Measurements from ENCODE around the gene TAF5L.
"Not testable (repeated sequence)": the region's sequence is repeated elsewhere in the genome, so short reads cannot be mapped to it uniquely, and the experiment has no call there.

TAF5L gene

DNA sequence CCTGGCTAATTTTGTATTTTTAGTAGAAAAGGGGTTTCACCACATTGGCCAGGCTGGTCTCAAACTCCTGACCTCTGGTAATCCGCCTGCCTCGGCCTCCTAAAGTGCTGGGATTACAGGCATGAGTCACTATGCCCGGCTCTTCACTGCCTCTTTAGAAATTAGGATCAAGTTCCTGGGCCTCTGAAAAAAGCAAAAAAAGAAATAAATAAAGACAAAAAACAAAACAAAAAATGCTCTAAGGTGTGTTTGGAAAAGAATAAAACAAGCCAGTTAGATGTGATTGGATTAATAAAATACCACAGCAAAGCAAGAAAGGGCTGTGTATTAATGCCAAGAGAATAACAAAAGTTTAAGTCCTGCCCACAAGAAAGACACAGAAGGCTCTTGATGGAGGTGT lies 63.2 kb downstream of the TAF5L start:
- Histone ChIP-seq H3K9me3 (ENCODE audit: control insufficient read depth in 5 of 5, low read length in 5 of 5) (no peaks in the 10 kb centered on the region), H3K27ac (ENCODE audit: low read depth, low read length) (peak overlapping the region; percentile 63), H3K36me3 (ENCODE audit: control insufficient read depth in 5 of 5, insufficient read depth in 5 of 5, low read length in 5 of 5) (no peaks in the 10 kb centered on the region), H3K27me3 (ENCODE audit: control insufficient read depth in 5 of 5, insufficient read depth in 4 of 5, low read length in 5 of 5) (peaks cover 0 to 4% (median 0%) of the 10 kb centered on the region in 5 donors), H3K4me3 (ENCODE audit: low read depth in 1 of 5, low read length in 5 of 5) (no peak overlapping the region), H3K4me1 (ENCODE audit: control insufficient read depth in 5 of 5, insufficient read depth in 5 of 5, low read length in 5 of 5) (peaks cover 6 to 24% (median 22%) of the 10 kb centered on the region in 5 donors), H3K9ac (ENCODE audit: low read length in 5 of 5) (no peak overlapping the region)

DNA sequence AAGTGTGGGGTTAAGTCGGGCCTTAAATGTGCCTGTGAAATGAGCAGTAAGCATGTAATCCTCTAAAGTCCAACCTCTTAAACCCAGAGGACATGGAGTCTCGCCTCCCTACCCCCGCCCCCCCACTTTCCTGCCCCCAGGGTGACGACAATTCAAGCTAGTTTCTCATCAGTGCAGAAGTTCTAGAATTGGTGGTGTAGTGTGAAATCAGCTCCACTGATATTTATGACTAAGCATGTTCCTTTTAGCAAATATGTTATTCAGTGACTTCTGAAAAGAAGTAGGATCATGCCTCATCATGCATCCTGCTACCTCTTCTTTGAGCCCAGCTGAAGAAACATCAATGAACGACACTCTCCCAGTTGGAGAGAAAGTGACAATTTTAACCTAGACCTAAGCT lies 64.8 kb downstream of the TAF5L start:
- Histone ChIP-seq H3K9ac (ENCODE audit: low read length in 5 of 5) (no peak overlapping the region), H3K4me3 (ENCODE audit: low read depth in 1 of 5, low read length in 5 of 5) (no peak overlapping the region), H3K4me1 (ENCODE audit: control insufficient read depth in 5 of 5, insufficient read depth in 5 of 5, low read length in 5 of 5) (peaks cover 15 to 35% (median 33%) of the 10 kb centered on the region in 5 donors), H3K9me3 (ENCODE audit: control insufficient read depth in 5 of 5, low read length in 5 of 5) (no peaks in the 10 kb centered on the region), H3K27ac (ENCODE audit: low read depth, low read length) (no peak overlapping the region), H3K27me3 (ENCODE audit: control insufficient read depth in 5 of 5, insufficient read depth in 4 of 5, low read length in 5 of 5) (peaks cover 0 to 4% (median 0%) of the 10 kb centered on the region in 5 donors), H3K36me3 (ENCODE audit: control insufficient read depth in 5 of 5, insufficient read depth in 5 of 5, low read length in 5 of 5) (no peaks in the 10 kb centered on the region)

DNA sequence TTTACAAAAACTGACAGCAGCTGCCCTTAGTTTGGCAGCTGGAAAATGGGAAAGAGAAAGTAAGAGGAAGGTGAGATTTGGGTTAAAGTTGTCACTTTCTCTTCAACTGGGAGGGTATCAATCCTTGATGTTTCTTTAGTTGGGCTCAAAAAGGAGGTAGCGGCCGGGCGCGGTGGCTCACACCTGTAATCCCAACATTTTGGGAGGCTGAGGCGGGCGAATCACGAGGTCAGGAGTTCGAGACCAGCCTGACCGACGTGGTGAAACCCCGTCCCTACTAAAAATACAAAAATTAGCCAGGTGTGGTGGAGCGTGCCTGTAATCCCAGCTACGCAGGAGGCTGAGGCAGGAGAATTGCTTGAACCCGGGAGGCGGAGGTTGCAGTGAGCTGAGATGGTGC lies 65.8 kb downstream of the TAF5L start:
- H3K27ac ChIP-seq (ENCODE audit: low read depth, low read length) = not testable (repeated sequence)

DNA sequence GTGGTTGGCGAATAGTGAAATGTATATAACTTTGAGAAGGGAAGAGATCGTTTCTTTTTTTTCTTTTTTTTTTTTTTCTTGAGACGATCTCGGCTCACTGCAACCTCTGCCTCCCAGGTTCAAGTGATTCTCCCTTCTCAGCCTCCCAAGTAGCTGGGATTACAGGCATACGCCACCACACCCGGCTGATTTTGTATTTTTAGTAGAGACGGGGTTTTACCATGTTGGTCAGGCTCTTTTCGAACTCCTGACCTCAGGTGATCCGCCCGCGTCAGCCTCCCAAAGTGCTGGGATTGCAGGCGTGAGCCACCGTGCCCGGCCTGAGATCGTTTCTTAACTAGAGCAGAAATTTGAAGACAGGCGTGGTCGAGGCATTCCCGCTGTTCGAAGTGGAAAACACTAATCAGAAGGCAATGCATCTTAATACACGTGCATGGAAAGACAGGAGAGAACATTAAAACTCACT lies 66.6 kb downstream of the TAF5L start:
- Histone ChIP-seq H3K9ac (ENCODE audit: low read length in 5 of 5) (peak overlapping the region in 4 of 5 donors; percentile 73 to 85 (median 74)), H3K27ac (ENCODE audit: low read depth, low read length) (peak overlapping the region; percentile 81), H3K4me3 (ENCODE audit: low read depth in 1 of 5, low read length in 5 of 5) (peak overlapping the region; percentile 72 to 91 (median 83)), H3K4me1 (ENCODE audit: control insufficient read depth in 5 of 5, insufficient read depth in 5 of 5, low read length in 5 of 5) (peaks cover 15 to 45% (median 40%) of the 10 kb centered on the region in 5 donors)
- not testable (repeated sequence) for H3K27me3 ChIP-seq (ENCODE audit: control insufficient read depth in 5 of 5, insufficient read depth in 4 of 5, low read length in 5 of 5); H3K36me3 ChIP-seq (ENCODE audit: control insufficient read depth in 5 of 5, insufficient read depth in 5 of 5, low read length in 5 of 5); H3K9me3 ChIP-seq (ENCODE audit: control insufficient read depth in 5 of 5, low read length in 5 of 5)

More for the DNA sequence above, 65.8 kb downstream of the TAF5L start:
- H3K9ac ChIP-seq (ENCODE audit: low read length in 5 of 5); H3K9me3 ChIP-seq (ENCODE audit: control insufficient read depth in 5 of 5, low read length in 5 of 5); H3K36me3 ChIP-seq (ENCODE audit: control insufficient read depth in 5 of 5, insufficient read depth in 5 of 5, low read length in 5 of 5); H3K4me3 ChIP-seq (ENCODE audit: low read depth in 1 of 5, low read length in 5 of 5); H3K27me3 ChIP-seq (ENCODE audit: control insufficient read depth in 5 of 5, insufficient read depth in 4 of 5, low read length in 5 of 5): not testable (repeated sequence)
- peaks cover 15 to 39% (median 36%) of the 10 kb centered on the region in 5 donors for H3K4me1 ChIP-seq (ENCODE audit: control insufficient read depth in 5 of 5, insufficient read depth in 5 of 5, low read length in 5 of 5)

DNA sequence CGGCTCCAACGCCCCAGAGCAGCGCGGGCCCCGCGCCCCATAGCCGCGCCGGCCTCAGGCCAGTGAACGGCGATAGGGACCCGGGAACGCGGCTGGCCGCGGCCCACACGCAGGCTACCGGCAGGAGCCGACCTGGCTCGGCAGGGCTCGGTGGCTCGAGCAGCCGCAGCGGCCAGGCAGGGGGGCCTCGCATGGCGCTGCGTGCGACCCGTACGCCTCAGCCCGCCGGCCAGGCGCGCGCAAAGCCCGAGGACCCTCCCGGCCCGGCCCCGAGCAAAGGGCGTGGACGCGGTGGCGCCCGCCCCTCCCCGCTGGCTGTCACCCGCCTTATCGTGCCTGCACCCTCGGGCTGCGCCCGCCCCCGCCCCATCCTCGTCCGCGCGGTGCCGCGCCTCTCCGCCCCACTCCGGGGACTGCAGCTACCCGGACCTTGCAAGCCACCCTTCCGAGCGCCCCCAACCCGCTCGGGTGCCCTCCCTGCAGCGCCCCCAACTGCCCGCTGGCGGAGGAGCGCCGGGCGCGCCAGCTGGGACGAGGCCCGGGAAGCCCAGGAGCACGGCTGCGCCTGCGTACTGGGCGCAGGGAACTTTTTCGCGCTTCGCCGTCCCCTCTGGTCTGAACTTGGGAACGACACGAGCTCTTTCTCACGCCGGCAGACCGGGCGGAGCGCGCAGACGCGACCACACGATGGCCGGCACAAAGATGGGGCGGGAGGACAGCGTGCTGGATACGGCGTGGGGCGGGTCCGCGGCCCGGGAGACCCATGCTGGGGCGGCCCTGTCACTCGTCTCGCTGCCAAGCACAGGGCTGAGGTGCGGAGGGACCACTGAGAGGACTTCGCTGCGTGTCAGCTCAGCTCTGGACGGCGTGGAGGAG lies 67.2 kb downstream of the TAF5L start, which contains the start of gene ABCB10:
Gene ABCB10 (minus strand): TSS at position 248 of the 876 bp plus-strand sequence. CDS start 55 bp downstream, at position 193.
- no peaks in the 10 kb centered on the region for H3K9me3 ChIP-seq (ENCODE audit: control insufficient read depth in 5 of 5, low read length in 5 of 5)
- H3K27ac ChIP-seq (ENCODE audit: low read depth, low read length) = peak within 1 kb of the TSS; percentile 81
- peak within 1 kb of the TSS; percentile 78 to 91 (median 83) for H3K4me3 ChIP-seq (ENCODE audit: low read depth in 1 of 5, low read length in 5 of 5)
- H3K36me3 ChIP-seq (ENCODE audit: control insufficient read depth in 5 of 5, insufficient read depth in 5 of 5, low read length in 5 of 5) = no peaks in the 10 kb centered on the region
- H3K27me3 ChIP-seq (ENCODE audit: control insufficient read depth in 5 of 5, insufficient read depth in 4 of 5, low read length in 5 of 5) = peaks cover 0 to 4% (median 0%) of the 10 kb centered on the region in 5 donors
- peaks cover 15 to 43% (median 38%) of the 10 kb centered on the region in 5 donors for H3K4me1 ChIP-seq (ENCODE audit: control insufficient read depth in 5 of 5, insufficient read depth in 5 of 5, low read length in 5 of 5)
- H3K9ac ChIP-seq (ENCODE audit: low read length in 5 of 5) = peak within 1 kb of the TSS; percentile 73 to 85 (median 76)

DNA sequence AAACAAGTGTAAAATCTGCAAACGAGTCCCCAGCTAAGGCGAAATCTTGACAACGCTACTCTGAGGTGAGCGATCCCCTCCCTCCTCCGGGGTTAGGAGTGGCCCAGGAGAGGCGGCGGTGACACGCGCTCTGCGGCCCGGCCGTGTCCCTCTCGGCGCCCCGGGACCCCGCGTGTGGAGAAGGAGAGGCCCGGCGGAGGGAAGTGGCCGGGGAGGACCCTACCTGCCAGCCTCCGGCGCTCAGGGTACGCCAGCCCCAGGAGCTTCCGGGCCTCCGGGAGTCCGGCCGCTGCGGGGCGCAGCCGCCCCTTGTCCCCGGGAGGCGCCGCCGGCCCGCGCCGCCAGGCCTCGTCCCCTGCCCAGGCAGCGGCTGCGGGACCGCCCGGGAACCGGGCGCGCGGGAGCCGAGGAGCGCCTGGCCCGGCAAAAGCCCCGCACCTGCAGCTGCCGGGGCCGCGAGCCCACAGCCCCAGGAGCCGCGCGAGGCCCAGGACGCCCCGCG lies 68.0 kb downstream of the TAF5L start:
- no peaks in the 10 kb centered on the region for H3K9me3 ChIP-seq (ENCODE audit: control insufficient read depth in 5 of 5, low read length in 5 of 5)
- peak overlapping the region; percentile 81 for H3K27ac ChIP-seq (ENCODE audit: low read depth, low read length)
- H3K4me1 ChIP-seq (ENCODE audit: control insufficient read depth in 5 of 5, insufficient read depth in 5 of 5, low read length in 5 of 5) = peaks cover 11 to 36% (median 31%) of the 10 kb centered on the region in 5 donors
- peak overlapping the region; percentile 78 to 91 (median 83) for H3K4me3 ChIP-seq (ENCODE audit: low read depth in 1 of 5, low read length in 5 of 5)
- peak overlapping the region; percentile 26 to 85 (median 76) for H3K9ac ChIP-seq (ENCODE audit: low read length in 5 of 5)
- peaks cover 0 to 4% (median 0%) of the 10 kb centered on the region in 5 donors for H3K27me3 ChIP-seq (ENCODE audit: control insufficient read depth in 5 of 5, insufficient read depth in 4 of 5, low read length in 5 of 5)
- no peaks in the 10 kb centered on the region for H3K36me3 ChIP-seq (ENCODE audit: control insufficient read depth in 5 of 5, insufficient read depth in 5 of 5, low read length in 5 of 5)

DNA sequence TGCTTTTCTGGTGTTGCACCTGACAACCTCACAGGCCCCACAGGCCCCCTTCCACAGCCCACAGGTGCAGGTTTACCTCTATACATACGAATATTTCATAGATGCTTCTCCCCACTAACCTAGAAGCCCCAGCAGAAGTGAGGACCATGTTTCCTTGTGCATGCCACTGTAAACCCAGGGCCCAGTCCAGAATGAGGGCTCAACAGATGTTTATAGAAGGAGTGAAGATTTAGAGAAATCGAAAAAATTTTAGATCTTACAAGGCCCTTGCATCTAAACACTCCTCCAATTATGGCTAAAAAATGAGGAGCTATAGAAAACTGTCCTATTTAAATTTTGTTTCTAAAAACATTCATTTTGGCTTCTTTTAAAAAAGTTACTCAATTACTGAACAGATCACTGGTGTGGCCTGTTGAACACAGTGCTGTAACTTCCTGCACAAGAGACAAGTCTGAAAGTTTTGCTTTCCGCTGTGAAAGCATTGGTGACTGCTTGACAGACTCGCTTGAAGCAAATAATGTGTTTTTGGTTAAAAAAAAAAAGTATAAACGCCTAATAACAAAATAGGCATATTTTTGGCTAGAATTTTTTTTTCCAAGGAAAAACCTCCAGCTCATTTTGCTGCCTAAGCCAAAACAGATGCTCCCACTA lies 68.6 kb downstream of the TAF5L start:
- Histone ChIP-seq H3K9ac (ENCODE audit: low read length in 5 of 5) (peak overlapping the region; percentile 26 to 85 (median 76)), H3K4me3 (ENCODE audit: low read depth in 1 of 5, low read length in 5 of 5) (peak overlapping the region; percentile 78 to 91 (median 83)), H3K27ac (ENCODE audit: low read depth, low read length) (peak overlapping the region; percentile 81), H3K4me1 (ENCODE audit: control insufficient read depth in 5 of 5, insufficient read depth in 5 of 5, low read length in 5 of 5) (peaks cover 11 to 38% (median 35%) of the 10 kb centered on the region in 5 donors), H3K36me3 (ENCODE audit: control insufficient read depth in 5 of 5, insufficient read depth in 5 of 5, low read length in 5 of 5) (no peaks in the 10 kb centered on the region), H3K27me3 (ENCODE audit: control insufficient read depth in 5 of 5, insufficient read depth in 4 of 5, low read length in 5 of 5) (peaks cover 0 to 4% (median 0%) of the 10 kb centered on the region in 5 donors), H3K9me3 (ENCODE audit: control insufficient read depth in 5 of 5, low read length in 5 of 5) (no peaks in the 10 kb centered on the region)

DNA sequence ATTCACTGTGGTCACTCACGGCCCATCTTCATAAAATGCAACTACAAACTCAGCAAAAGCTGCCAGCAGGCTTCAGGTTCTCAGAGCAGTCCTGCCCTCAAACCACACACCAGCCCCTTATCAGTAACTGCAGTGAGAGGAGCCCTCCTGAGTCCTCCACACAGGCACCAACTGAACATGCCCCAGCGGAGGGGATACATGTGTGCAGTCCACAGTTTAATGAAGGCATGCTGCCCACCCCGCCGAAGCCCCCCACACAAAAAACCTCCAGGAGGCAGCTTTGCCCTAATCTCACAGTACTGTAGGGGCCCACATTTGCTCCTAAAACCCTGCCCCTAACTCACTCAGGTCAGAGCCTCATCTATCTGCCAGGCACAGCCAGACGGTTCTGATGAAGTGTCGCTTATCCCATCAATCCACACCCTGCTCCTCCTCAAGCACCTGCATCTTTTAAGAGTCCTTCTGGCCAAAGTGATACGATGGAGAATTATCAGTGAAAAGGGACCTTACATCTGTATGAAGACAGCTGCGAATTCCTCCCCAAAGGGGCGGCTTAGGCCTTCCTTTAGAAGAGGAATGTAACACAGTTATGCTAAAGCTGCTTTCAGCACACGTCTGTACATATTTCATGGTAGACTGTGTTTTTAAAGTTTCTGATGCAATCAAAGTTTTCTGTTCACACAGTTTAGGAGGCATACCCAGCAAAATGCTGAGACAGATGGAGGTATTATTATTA lies 70.9 kb downstream of the TAF5L start:
- Histone ChIP-seq H3K9me3 (ENCODE audit: control insufficient read depth in 5 of 5, low read length in 5 of 5) (no peaks in the 10 kb centered on the region), H3K9ac (ENCODE audit: low read length in 5 of 5) (peak overlapping the region in 1 of 5 donors; percentile 26), H3K36me3 (ENCODE audit: control insufficient read depth in 5 of 5, insufficient read depth in 5 of 5, low read length in 5 of 5) (no peaks in the 10 kb centered on the region), H3K4me1 (ENCODE audit: control insufficient read depth in 5 of 5, insufficient read depth in 5 of 5, low read length in 5 of 5) (peaks cover 11 to 55% (median 36%) of the 10 kb centered on the region in 5 donors), H3K27ac (ENCODE audit: low read depth, low read length) (no peak overlapping the region), H3K4me3 (ENCODE audit: low read depth in 1 of 5, low read length in 5 of 5) (no peak overlapping the region), H3K27me3 (ENCODE audit: control insufficient read depth in 5 of 5, insufficient read depth in 4 of 5, low read length in 5 of 5) (peaks cover 0 to 4% (median 0%) of the 10 kb centered on the region in 5 donors)

DNA sequence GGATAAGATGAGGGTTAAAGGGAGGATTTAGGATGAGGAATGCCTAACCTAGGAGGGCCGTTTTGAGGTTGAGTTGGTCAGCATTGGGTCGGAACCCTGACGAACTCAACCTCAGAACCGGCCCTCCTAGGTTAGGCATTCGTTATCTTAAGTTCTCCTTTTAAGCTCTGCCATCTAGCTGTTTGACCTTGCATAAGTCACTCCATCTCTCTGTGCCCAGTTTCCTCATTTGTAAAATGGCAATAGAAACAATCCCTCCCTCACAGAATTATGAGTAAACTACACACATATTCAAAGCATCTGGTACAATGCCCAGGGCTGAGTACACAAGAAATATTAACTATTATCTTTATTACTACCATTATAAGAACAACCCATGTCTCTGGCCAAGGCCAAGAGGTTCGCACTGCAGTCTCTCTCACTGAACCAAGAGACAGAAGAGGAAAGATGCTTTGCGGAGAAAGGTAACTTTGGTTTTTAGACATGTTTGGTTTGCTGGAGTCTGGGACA lies 72.2 kb downstream of the TAF5L start:
- H3K4me3 ChIP-seq (ENCODE audit: low read depth in 1 of 5, low read length in 5 of 5) = no peak overlapping the region
- no peak overlapping the region for H3K9ac ChIP-seq (ENCODE audit: low read length in 5 of 5)
- peaks cover 9 to 50% (median 31%) of the 10 kb centered on the region in 5 donors for H3K4me1 ChIP-seq (ENCODE audit: control insufficient read depth in 5 of 5, insufficient read depth in 5 of 5, low read length in 5 of 5)
- H3K36me3 ChIP-seq (ENCODE audit: control insufficient read depth in 5 of 5, insufficient read depth in 5 of 5, low read length in 5 of 5) = peaks cover 0 to 7% (median 6%) of the 10 kb centered on the region in 5 donors
- no peak overlapping the region for H3K27ac ChIP-seq (ENCODE audit: low read depth, low read length)
- no peaks in the 10 kb centered on the region for H3K9me3 ChIP-seq (ENCODE audit: control insufficient read depth in 5 of 5, low read length in 5 of 5)
- H3K27me3 ChIP-seq (ENCODE audit: control insufficient read depth in 5 of 5, insufficient read depth in 4 of 5, low read length in 5 of 5) = no peaks in the 10 kb centered on the region
